GM21723 (cell line): Measurements from ENCODE around the gene SLC6A6.

Experiments used
- ATAC-seq: cut with Tn5 transposase; IDR thresholded peaks from one replicate; pipeline ENCODE4 v1.9.1; 2021; ENCODE audit warnings: mild to moderate bottlenecking, moderate library complexity; ENCODE audit not compliant: unreplicated experiment

The SLC6A6 gene

DNA sequence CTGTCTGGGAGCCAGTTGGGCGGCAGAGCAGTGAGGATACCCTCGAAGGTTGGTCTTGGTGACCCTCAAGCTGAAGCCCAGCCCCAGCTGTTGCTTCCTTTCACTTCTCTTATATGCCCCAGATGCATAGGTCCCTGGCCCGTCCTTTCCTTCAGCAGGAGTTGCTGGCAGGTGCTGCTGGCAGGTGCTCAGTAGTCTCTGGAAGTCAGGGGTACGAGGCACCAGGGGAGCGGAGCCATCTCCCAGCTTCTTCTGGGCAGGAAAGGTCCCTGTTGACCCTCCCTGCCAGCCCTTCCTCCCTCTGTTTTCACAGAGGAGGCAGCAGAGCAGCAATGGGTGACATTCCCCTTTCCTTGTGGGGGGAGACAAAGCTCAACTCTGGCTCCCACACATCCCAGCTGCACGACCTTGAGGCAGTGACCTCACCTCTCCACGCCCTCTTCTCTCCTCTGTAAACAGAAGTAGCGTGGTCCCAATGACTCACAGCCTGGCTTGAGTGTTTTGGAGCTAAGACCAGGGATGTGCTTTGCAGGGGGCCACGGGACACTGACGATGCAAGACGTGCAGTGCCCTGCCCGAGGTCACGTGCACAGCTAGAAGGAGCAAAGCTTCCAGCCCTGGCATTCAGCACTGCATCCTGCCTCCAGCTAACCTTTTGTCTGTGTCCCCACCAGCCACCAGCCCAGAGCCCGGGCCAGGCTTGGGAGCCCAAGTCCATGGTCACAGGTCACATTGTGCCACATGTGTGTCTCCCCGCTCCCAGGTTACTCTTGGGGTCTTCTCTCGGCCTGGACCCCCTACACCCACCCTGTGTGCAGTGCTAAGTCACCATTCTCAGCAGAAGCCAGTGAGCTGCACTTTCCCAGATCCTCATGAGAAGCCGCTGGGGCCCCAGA lies 49.7 kb downstream of the SLC6A6 start:
- no peak for ATAC-seq

DNA sequence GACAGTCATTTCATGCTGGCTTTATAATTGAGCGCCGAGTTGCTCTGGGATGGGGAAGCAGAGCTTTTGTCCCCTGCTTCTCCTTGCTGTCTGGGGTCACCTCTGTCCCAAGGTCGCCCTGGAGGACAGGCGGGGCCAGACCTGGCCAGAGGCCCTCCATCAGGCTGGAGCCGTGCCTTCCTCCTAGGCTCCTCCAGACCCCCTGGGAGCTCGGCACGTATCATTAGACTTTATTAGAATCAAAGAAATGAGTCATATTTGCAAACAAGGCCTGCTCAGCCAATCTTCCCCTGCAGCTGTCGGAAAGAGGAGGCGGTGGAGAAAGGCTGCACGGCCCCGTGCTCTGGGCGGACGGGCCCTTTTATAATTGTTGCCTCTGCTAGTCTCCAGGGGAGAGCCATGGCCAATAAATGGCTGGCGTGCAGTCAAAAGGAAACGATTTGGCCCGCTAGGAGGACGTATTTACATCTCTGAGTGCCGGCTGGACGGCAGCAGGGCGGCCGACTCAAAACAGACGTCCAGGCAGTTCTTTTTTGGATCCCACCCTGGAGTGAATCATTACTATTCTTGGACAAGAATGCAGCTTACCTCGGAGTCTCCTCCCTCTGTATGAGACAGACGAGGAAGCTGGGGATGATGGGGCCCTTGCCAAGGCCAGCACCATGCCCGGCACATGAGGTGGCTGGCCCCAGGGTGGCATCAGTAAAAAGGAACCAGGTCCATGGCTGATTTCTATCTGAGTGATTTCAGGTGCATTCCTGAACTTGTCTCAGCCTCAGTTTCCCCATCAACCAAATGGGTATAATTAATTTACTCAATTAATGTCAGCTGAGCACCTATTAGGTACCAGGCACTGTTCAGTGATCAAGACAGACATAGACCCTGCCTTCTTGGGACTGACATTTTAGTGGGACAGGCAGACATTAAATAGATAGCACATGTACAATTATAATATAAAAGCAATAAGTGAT lies 50.6 kb downstream of the SLC6A6 start:
- no peak for ATAC-seq

GRCh38 chr3:14453876-14454638 lies 51.7 kb downstream of the SLC6A6 start:
- ATAC-seq: no peak

DNA sequence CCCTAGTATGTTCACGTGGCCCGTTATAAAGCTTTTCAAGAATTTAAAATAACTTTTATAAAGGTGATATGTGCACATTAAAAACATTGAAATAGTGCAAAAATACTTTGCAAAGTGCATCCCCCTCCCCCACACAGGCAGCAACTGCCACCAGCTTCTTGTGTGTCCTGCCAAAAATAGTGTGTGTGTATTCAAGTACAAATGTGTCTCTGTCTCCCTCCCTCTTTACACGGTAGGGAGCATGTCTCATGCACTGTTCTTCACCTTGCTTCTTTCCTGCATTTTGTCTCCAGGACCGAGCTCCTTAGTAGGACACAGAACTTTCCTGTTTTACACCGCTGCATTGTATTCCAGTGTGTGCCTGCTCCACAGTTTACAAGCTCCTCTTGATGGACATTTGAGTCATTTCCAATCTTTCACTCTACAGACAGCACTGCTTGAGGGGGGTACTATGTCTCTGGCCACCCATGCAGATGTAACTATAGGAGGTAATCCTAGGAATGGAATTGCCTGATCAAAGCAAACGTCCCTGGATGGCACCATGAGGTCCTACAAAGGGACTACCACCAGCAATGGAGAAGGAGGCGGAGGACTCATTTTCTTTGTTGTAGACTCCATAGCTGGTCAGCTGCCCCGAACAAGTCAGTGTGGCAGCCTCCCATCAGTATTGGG lies 52.4 kb downstream of the SLC6A6 start:
- ATAC-seq: no peak

GRCh38 chr3:14455571-14456317 lies 53.3 kb downstream of the SLC6A6 start:
- ATAC-seq: no peak

DNA sequence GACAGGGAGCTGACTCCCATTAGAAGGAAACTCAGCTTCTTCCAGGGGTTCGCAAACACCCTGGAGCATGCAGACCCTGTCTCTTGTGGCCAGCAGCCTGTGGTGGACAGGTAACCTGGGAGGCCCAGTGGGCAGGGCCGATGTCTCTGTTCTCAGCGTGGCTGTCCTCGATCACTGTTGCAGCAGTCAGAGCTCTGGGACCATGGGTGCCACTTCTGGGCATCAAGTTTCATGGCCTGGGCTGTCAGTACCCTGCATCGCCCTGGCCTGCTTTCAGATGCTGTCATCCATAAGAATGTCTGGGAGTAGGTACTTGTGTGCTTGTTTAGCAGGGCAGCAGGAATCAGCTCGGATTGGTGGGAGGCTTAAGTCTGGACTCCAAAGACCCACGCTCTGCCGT lies 54.4 kb downstream of the SLC6A6 start:
- no peak for ATAC-seq

DNA sequence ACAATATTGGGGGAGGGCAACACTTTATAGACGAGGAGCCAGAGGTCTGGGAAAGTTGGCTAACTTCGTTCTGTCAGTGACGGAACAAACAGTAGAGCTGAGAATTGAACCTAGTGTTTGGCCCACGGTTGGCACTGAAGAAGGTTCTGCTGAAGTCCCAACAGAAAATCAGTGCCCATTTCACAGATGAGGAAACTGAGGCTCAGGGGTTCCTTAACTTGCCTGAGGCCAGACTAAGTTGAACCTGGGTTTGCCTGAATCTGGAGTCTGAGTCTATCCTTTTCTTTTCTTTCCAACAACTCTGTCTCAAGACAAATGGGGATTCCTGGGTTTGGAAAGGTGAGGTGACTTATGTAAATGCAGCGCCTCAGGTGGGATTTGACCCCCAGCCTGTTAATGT lies 55.1 kb downstream of the SLC6A6 start:
- ATAC-seq: no peak

DNA sequence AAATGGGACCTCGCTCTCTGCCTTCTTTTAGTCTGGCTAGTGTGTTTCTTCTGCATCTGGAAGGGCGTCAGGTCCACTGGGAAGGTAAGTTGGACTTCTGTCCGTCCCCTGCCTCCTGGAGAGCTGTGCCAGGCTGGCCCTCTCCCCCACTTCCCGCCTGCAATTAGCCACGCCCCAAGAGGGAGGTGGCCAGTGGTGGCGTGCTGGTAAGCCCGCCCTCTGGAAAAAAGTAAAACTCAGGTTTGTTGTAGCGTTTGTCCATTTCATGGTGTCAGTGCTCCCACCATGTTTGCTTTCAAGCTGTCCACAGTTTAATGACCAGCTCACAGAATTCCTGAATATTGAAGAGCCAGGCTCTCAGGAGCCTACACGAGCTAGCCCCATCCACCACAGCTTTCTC lies 55.6 kb downstream of the SLC6A6 start:
- ATAC-seq: no peak

DNA sequence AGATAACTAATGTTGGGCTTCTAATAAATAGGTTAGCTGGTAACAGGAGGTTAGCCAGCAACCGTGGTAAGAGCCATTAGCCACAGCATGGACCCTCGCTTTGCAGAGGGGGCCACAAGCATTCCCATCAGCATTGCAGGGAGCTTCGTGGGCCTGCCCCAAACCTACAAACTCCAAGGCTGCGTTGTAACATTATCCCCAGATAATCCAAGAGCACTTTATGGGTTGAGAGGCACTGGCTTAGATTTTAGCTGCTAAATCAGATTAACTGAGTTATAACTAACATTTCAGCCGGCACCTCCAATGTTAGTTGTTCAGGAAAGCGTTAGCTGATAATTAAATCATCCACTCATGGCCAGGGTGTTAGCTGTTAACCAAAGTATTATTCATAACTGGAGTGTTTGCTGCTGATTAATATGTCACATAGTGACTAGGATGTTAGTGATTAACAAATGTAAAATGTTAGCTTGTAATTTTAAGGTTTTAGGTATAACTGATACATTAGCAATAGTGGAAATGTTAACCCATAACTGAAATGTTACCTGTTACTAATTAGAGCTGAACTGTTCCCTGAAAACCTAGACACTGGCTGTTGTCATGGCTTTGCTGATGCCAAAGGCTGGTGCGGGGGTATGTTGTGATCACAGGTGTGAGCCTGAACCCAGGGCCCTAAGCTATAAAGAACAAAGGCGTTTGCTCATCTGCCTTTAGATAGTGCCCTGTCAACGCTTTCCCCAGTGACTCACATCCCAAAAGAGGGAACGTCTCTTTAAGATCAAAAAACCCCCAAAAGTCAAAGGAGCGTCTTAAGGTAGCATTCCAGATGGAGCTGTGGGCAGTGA lies 56.2 kb downstream of the SLC6A6 start:
- no peak for ATAC-seq

- ATAC-seq: no peak
These were observed 57.0 kb downstream of the SLC6A6 start for GRCh38 chr3:14459384-14459783.

DNA sequence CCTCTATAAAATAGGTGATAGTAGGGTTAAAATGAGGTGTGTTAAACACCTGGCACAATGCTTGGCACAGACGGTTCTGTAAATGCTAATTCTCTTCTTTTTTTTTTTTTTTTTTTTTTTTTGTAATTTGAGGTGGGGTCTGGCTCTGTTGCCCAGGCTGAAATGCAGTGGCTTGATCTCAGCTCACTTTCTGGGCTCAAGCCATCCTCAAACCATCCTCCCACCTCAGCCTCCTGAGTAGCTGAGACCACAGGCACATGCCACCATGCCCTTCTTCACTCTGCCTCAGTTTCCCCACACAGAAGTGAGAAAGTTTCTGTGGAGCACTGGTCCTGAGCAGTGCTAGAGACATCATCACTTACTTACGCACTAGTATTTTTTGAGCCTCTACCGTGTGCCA lies 57.4 kb downstream of the SLC6A6 start:
- ATAC-seq: no peak

DNA sequence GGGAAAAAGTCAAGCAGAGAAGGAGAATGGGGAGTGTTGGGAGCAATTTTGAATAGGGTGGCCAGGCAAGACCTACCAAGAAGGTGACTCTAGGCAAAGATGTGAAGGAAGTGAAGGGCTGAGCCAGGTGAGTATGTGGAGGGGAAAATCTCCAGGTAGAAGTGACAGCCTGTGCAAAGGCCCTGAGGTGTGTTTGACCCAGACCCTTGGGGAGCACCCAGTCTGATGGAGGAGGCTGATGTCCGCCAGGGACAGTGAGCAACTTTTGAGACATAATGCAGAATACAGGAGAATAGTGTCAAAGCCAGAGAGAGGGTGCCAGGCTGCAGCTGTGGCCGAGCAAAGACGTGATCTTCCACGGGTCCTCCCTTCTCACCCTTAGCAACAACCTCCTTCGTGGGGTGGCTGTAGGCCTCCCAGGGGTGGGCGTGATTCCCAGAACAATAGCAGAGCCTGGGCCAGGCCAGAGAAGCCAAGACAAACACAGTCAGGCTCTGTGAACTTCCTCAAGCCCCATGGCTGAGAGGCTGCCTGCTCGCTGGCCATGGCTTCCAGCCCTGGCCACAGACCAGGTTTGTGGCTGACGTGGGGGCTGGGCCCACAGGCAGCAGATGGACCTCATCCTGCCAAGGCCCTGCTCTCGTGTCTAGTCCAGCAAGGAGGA lies 58.1 kb downstream of the SLC6A6 start:
- ATAC-seq: no peak

GRCh38 chr3:14461006-14461747 lies 58.8 kb downstream of the SLC6A6 start:
- ATAC-seq: no peak

DNA sequence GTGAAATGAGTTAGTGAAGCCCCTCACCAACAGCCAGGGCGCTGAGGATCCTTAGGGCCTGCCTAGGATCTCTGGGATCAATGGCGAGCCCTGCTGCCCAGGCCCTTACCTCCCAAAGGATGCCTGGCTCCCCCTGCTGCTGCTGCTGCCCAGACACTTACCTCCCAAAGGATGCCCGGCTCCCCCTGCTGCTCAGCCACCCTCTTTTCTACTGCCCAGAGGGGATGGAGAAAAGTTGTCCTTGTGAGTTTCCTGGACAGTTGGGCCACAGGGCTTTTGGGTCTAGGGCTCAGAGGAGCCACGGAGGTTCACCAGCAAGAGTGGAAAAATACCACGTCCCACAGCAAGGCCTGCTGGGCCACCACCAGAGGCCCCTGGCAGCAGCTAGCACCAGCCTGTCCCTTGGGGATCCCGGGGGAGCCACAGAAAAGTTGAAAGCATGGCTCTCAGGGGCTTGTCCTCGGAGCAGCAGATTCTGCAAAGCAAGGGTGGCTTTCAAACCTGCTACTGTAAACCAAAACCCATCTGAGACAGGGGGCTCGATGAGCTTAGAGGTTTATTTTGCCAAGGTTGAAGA lies 59.4 kb downstream of the SLC6A6 start:
- ATAC-seq: peak; percentile 71

DNA sequence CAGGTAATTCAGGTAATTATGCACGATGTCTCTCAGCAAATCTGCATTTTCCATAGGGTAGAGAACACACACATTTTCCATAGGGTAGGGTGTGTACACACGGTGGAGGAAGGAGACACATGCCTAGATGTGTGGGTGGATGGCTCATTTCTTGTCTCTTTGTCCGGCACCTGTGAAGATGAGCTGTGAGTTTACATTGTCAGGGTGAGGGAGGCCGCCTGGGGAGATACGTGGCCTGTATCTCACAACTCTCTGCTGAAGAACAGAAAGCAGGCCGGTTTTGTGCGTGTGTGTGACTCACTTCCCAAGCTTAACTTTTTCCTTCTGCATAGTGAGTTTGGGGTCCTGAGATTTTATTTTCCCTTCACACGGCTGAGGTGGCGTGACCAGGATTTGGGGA lies 60.3 kb downstream of the SLC6A6 start:
- ATAC-seq: no peak

GRCh38 chr3:14463330-14464140 lies 61.1 kb downstream of the SLC6A6 start:
- ATAC-seq: no peak

GRCh38 chr3:14464141-14464465 lies 61.7 kb downstream of the SLC6A6 start:
- no peak for ATAC-seq
